GM13976 (cell line): ENCODE measurements around the gene TNNC1.

ENCODE experiments used
- DNase-seq: peaks from one replicate; pipeline ENCODE4 v3.0.0; 2012; ENCODE audit warnings: low spot score
- CTCF ChIP-seq: IDR thresholded peaks from 2 replicates; pipeline ENCODE4 v1.5.1; 2012; ENCODE audit warnings: borderline replicate concordance, mild to moderate bottlenecking; ENCODE audit not compliant: insufficient read depth; ENCODE audit errors: extremely low read depth, missing control alignments, control extremely low read depth
- in situ Hi-C: fragments of 300-500 bp; cut with MboI; formaldehyde crosslinking; loops from one replicate; pipeline ENCODE4 v1.12.0; 2022; ENCODE audit warnings: low sequenced_read_pairs, mixed read lengths, inconsistent platforms; ENCODE audit not compliant: unreplicated experiment

Gene TNNC1

GRCh38 chr3:52494886-52495495 is 41.1 kb upstream of the TNNC1 start, which contains the start of gene STAB1:
TSS of gene STAB1 (plus strand) at chr3:52495338. CDS start at chr3:52495414, 76 bp downstream.
- in situ Hi-C loops, result no loop called here
- DNase-seq, result no peak
- TF ChIP-seq CTCF, result no peak

GRCh38 chr3:52494445-52494844 is 40.6 kb upstream of the TNNC1 start:
- no peak for TF ChIP-seq CTCF

GRCh38 chr3:52493232-52494017 is 39.6 kb upstream of the TNNC1 start:
- no peak for TF ChIP-seq CTCF
- in situ Hi-C loops, result no loop called here
- DNase-seq, result no peak

More at GRCh38 chr3:52494445-52494844, 40.6 kb upstream of the TNNC1 start:
- DNase-seq, result no peak
- in situ Hi-C loops, result no loop called here

GRCh38 chr3:52492059-52492458 is 38.2 kb upstream of the TNNC1 start:
- DNase-seq, result no peak
- TF ChIP-seq CTCF, result no peak
- in situ Hi-C loops, result no loop called here

- DNase-seq, result no peak
These were observed 37.2 kb upstream of the TNNC1 start for GRCh38 chr3:52490939-52491526.

More at GRCh38 chr3:52490939-52491526, 37.2 kb upstream of the TNNC1 start:
- no peak for TF ChIP-seq CTCF
- in situ Hi-C loops, result no loop called here
